ENCODE results near the gene SLMAP.
A peak's percentile ranks its signal among the peaks of the same experiment; 100 is the strongest.

SLMAP gene

GRCh38 chr3:57893156-57893555 is 137.0 kb downstream of the SLMAP start:
- no peak for DNase-seq (ENCODE audit: low read depth)

- DNase-seq (ENCODE audit: low read depth): no peak
These were observed 137.6 kb downstream of the SLMAP start for GRCh38 chr3:57893668-57894067.

GRCh38 chr3:57896031-57896430 is 139.9 kb downstream of the SLMAP start:
- no peak for DNase-seq (ENCODE audit: low read depth)

GRCh38 chr3:57896691-57897090 is 140.6 kb downstream of the SLMAP start:
- DNase-seq (ENCODE audit: low read depth): no peak

- DNase-seq (ENCODE audit: low read depth): no peak
These were observed 144.7 kb downstream of the SLMAP start for GRCh38 chr3:57900786-57901185.

- DNase-seq (ENCODE audit: low read depth): no peak
These were observed 147.2 kb downstream of the SLMAP start for GRCh38 chr3:57903124-57903890.

- DNase-seq (ENCODE audit: low read depth): peak; percentile 4
These were observed 154.9 kb downstream of the SLMAP start for GRCh38 chr3:57910990-57911389.

GRCh38 chr3:57911593-57911992 is 155.5 kb downstream of the SLMAP start:
- no peak for DNase-seq (ENCODE audit: low read depth)

- no peak for DNase-seq (ENCODE audit: low read depth)
These were observed 161.5 kb downstream of the SLMAP start for GRCh38 chr3:57917601-57918000.

- DNase-seq (ENCODE audit: low read depth): no peak
These were observed 162.2 kb downstream of the SLMAP start for GRCh38 chr3:57918123-57918837.

GRCh38 chr3:57919987-57920386 is 163.9 kb downstream of the SLMAP start:
- DNase-seq (ENCODE audit: low read depth): no peak

GRCh38 chr3:57923101-57923500 is 167.0 kb downstream of the SLMAP start:
- no peak for DNase-seq (ENCODE audit: low read depth)

GRCh38 chr3:57923752-57924151 is 167.6 kb downstream of the SLMAP start:
- no peak for DNase-seq (ENCODE audit: low read depth)

- no peak for DNase-seq (ENCODE audit: low read depth)
These were observed 171.1 kb downstream of the SLMAP start for GRCh38 chr3:57927166-57927565.

GRCh38 chr3:57927916-57928315 is 171.8 kb downstream of the SLMAP start:
- no peak for DNase-seq (ENCODE audit: low read depth)

- no peak for DNase-seq (ENCODE audit: low read depth)
These were observed 172.4 kb downstream of the SLMAP start for GRCh38 chr3:57928511-57928910.

- DNase-seq (ENCODE audit: low read depth): no peak
These were observed 173.9 kb downstream of the SLMAP start for GRCh38 chr3:57929988-57930387.

- DNase-seq (ENCODE audit: low read depth): no peak
These were observed 177.5 kb downstream of the SLMAP start for GRCh38 chr3:57933602-57934001.

GRCh38 chr3:57934373-57934772 is 178.3 kb downstream of the SLMAP start:
- no peak for DNase-seq (ENCODE audit: low read depth)

GRCh38 chr3:57935539-57935938 is 179.4 kb downstream of the SLMAP start:
- DNase-seq (ENCODE audit: low read depth): no peak

- DNase-seq (ENCODE audit: low read depth): no peak
These were observed 181.0 kb downstream of the SLMAP start for GRCh38 chr3:57937092-57937491.

GRCh38 chr3:57939775-57940174 is 183.7 kb downstream of the SLMAP start:
- no peak for DNase-seq (ENCODE audit: low read depth)

- DNase-seq (ENCODE audit: low read depth): no peak
These were observed 186.3 kb downstream of the SLMAP start for GRCh38 chr3:57942388-57942787.

- DNase-seq (ENCODE audit: low read depth): no peak
These were observed 186.8 kb downstream of the SLMAP start for GRCh38 chr3:57942872-57943283.

All from stimulated activated CD8-positive, alpha-beta memory T cell treated with anti-CD3 and anti-CD28 coated beads, Interleukin-15, amount 100 ng/mL, for 1 hour (primary cell).